HG03025 (cell line): ENCODE measurements around the gene TNFRSF12A.
"Not testable (repeated sequence)": the region's sequence is repeated elsewhere in the genome, so short reads cannot be mapped to it uniquely, and the experiment has no call there.

Source experiments
- ATAC-seq: cut with Tn5 transposase; IDR thresholded peaks from one replicate; pipeline ENCODE4 v1.9.1; 2021; ENCODE audit warnings: mild to moderate bottlenecking, moderate library complexity; ENCODE audit not compliant: unreplicated experiment, low FRiP score

Gene TNFRSF12A

GRCh38 chr16:3044708-3045107 lies 24.5 kb downstream of the TNFRSF12A start:
- no peak for ATAC-seq

GRCh38 chr16:3045758-3046640 lies 25.8 kb downstream of the TNFRSF12A start, which contains the start of gene MMP25:
TSS of gene MMP25 (plus strand) at chr16:3046561. CDS start at chr16:3046918, 357 bp downstream.
- no peak for ATAC-seq

GRCh38 chr16:3046641-3047386 lies 26.6 kb downstream of the TNFRSF12A start:
- ATAC-seq = no peak

- no peak for ATAC-seq
Observed at GRCh38 chr16:3047387-3047720, 27.2 kb downstream of the TNFRSF12A start.

GRCh38 chr16:3049921-3050481 lies 29.8 kb downstream of the TNFRSF12A start:
- no peak for ATAC-seq

GRCh38 chr16:3050487-3050886 lies 30.3 kb downstream of the TNFRSF12A start:
- no peak for ATAC-seq

- ATAC-seq = no peak
Observed at GRCh38 chr16:3051009-3051408, 30.8 kb downstream of the TNFRSF12A start.

GRCh38 chr16:3051494-3051893 lies 31.3 kb downstream of the TNFRSF12A start:
- no peak for ATAC-seq

GRCh38 chr16:3052571-3053329 lies 32.6 kb downstream of the TNFRSF12A start:
- ATAC-seq = not testable (repeated sequence)

GRCh38 chr16:3053330-3053710 lies 33.2 kb downstream of the TNFRSF12A start:
- ATAC-seq = not testable (repeated sequence)

GRCh38 chr16:3054965-3055733 lies 35.0 kb downstream of the TNFRSF12A start:
- no peak for ATAC-seq

GRCh38 chr16:3055734-3056115 lies 35.6 kb downstream of the TNFRSF12A start:
- not testable (repeated sequence) for ATAC-seq

- no peak for ATAC-seq
Observed at GRCh38 chr16:3056336-3057180, 36.4 kb downstream of the TNFRSF12A start.

GRCh38 chr16:3057181-3058138 lies 37.3 kb downstream of the TNFRSF12A start:
- ATAC-seq = no peak

GRCh38 chr16:3058139-3059030 lies 38.2 kb downstream of the TNFRSF12A start:
- ATAC-seq = no peak

- peak; percentile 59 for ATAC-seq
Observed at GRCh38 chr16:3059041-3059722, 39.0 kb downstream of the TNFRSF12A start.
